GM23338 (cell line): ENCODE measurements around the gene ELFN2.

Source experiments
- CTCF ChIP-seq, 2 experiments: fragments of 200-600 bp in 1 of 2; sonication (generic) in 1 of 2; conservative IDR thresholded peaks; 2 replicates each; pipeline versions ENCODE4 v1.5.1 to v1.6.1; 2016 to 2017; ENCODE audit warnings: antibody characterized with exemption in 2 of 2, low read depth in 2 of 2, mild to moderate bottlenecking in 2 of 2, moderate library complexity in 1 of 2
- EZH2 ChIP-seq: fragments of 200-600 bp; sonication (generic); IDR thresholded peaks from one replicate; pipeline ENCODE4 v1.8.0; 2017; ENCODE audit warnings: antibody characterized with exemption, mild to moderate bottlenecking, low read depth; ENCODE audit not compliant: unreplicated experiment
- EZH2phosphoT487 ChIP-seq: fragments of 200-600 bp; sonication (generic); IDR thresholded peaks from one replicate; pipeline ENCODE4 v1.8.1; 2018; ENCODE audit warnings: antibody characterized with exemption; ENCODE audit not compliant: unreplicated experiment
- REST ChIP-seq: IDR thresholded peaks from one replicate; pipeline ENCODE4 v1.6.1; 2018; ENCODE audit warnings: antibody characterized with exemption; ENCODE audit not compliant: unreplicated experiment

GRCh38 chr22:37473437-37473946 is 46.2 kb upstream of the ELFN2 start:
- TF ChIP-seq CTCF (conservative IDR thresholded peaks at IDR 0.05; ENCODE audit: low read depth in 2 of 2) (no peak; a peak in 1 of 4 replicates), EZH2 (no peak), REST (no peak), EZH2phosphoT487 (no peak)
